ENCODE data around the gene PTPRN2. TPM values are rescaled to one million over a fixed set of nuclear protein-coding genes. Genes with fewer than 3 reads are reported as not detected.

Gene PTPRN2
- total RNA-seq, 1 donor from 2014 or later, result 1.8 TPM

GRCh38 chr7:157997471-157997870, 590.2 kb downstream of the PTPRN2 start:
- Mint-ChIP-seq H3K36me3 (ENCODE audit: low read depth) (no peaks in the 10 kb centered on the region), H3K9me3 (peaks cover 3% of the 10 kb centered on the region), H3K4me3 (no peak overlapping the region), H3K27ac (no peak overlapping the region), H3K27me3 (no peaks in the 10 kb centered on the region), H3K4me1 (no peaks in the 10 kb centered on the region)
- DNase-seq (no peak), ATAC-seq (ENCODE audit: low read depth) (no peak)
- intact Hi-C loops (cut with micrococcal nuclease), result no loop called here
- no peak for TF ChIP-seq CTCF (IDR thresholded peaks at IDR 0.05)
- ChIA-PET POLR2A (no interaction called here), CTCF (no interaction called here)

- no peak for TF ChIP-seq CTCF (IDR thresholded peaks at IDR 0.05)
- H3K27ac Mint-ChIP-seq, result no peak overlapping the region
- no peaks in the 10 kb centered on the region for H3K36me3 Mint-ChIP-seq (ENCODE audit: low read depth)
- intact Hi-C loops (cut with micrococcal nuclease), result no loop called here
- no peak for DNase-seq
- no peak overlapping the region for H3K4me3 Mint-ChIP-seq
- peaks cover 3% of the 10 kb centered on the region for H3K9me3 Mint-ChIP-seq
- CTCF ChIA-PET, result no interaction called here
- no peak for ATAC-seq (ENCODE audit: low read depth)
- no peaks in the 10 kb centered on the region for H3K27me3 Mint-ChIP-seq
- no peaks in the 10 kb centered on the region for H3K4me1 Mint-ChIP-seq
- POLR2A ChIA-PET, result no interaction called here
Measured at GRCh38 chr7:157997080-157997440, 590.6 kb downstream of the PTPRN2 start.

- DNase-seq (no peak), ATAC-seq (ENCODE audit: low read depth) (no peak)
- no peaks in the 10 kb centered on the region for H3K27me3 Mint-ChIP-seq
- no peaks in the 10 kb centered on the region for H3K4me1 Mint-ChIP-seq
- H3K9me3 Mint-ChIP-seq, result peaks cover 3% of the 10 kb centered on the region
- no peak overlapping the region for H3K4me3 Mint-ChIP-seq
- TF ChIP-seq CTCF (IDR thresholded peaks at IDR 0.05), result no peak
- ChIA-PET CTCF (no interaction called here), POLR2A (no interaction called here)
- intact Hi-C loops (cut with micrococcal nuclease), result no loop called here
- H3K27ac Mint-ChIP-seq, result no peak overlapping the region
- no peaks in the 10 kb centered on the region for H3K36me3 Mint-ChIP-seq (ENCODE audit: low read depth)
Measured at GRCh38 chr7:157996359-157997079, 591.1 kb downstream of the PTPRN2 start.

- ChIA-PET POLR2A (no interaction called here), CTCF (no interaction called here)
- Mint-ChIP-seq H3K4me1 (no peaks in the 10 kb centered on the region), H3K36me3 (ENCODE audit: low read depth) (no peaks in the 10 kb centered on the region), H3K9me3 (peaks cover 3% of the 10 kb centered on the region), H3K27ac (no peak overlapping the region), H3K27me3 (no peaks in the 10 kb centered on the region), H3K4me3 (no peak overlapping the region)
- no peak for DNase-seq
- TF ChIP-seq CTCF (IDR thresholded peaks at IDR 0.05), result no peak
- intact Hi-C loops (cut with micrococcal nuclease), result no loop called here
- no peak for ATAC-seq (ENCODE audit: low read depth)
Measured at GRCh38 chr7:157995815-157996214, 591.8 kb downstream of the PTPRN2 start.

GRCh38 chr7:157994319-157994718, 593.3 kb downstream of the PTPRN2 start:
- Mint-ChIP-seq H3K4me3 (no peak overlapping the region), H3K4me1 (no peaks in the 10 kb centered on the region), H3K36me3 (ENCODE audit: low read depth) (no peaks in the 10 kb centered on the region), H3K9me3 (peaks cover 3% of the 10 kb centered on the region), H3K27me3 (no peaks in the 10 kb centered on the region), H3K27ac (no peak overlapping the region)
- DNase-seq, result no peak
- intact Hi-C loops (cut with micrococcal nuclease), result no loop called here
- no peak for TF ChIP-seq CTCF (IDR thresholded peaks at IDR 0.05)
- no peak for ATAC-seq (ENCODE audit: low read depth)
- ChIA-PET CTCF (no interaction called here), POLR2A (no interaction called here)
